NCI-H146 treated with DMSO at 0.1 percent for 48 hours (cell line): ENCODE data around the gene PPIL1.

Experiments
- DNase-seq: peaks from one replicate; lab custom pipeline; 2025; ENCODE audit not compliant: unreplicated experiment; lab: John Stamatoyannopoulos, UW

Gene PPIL1

DNA sequence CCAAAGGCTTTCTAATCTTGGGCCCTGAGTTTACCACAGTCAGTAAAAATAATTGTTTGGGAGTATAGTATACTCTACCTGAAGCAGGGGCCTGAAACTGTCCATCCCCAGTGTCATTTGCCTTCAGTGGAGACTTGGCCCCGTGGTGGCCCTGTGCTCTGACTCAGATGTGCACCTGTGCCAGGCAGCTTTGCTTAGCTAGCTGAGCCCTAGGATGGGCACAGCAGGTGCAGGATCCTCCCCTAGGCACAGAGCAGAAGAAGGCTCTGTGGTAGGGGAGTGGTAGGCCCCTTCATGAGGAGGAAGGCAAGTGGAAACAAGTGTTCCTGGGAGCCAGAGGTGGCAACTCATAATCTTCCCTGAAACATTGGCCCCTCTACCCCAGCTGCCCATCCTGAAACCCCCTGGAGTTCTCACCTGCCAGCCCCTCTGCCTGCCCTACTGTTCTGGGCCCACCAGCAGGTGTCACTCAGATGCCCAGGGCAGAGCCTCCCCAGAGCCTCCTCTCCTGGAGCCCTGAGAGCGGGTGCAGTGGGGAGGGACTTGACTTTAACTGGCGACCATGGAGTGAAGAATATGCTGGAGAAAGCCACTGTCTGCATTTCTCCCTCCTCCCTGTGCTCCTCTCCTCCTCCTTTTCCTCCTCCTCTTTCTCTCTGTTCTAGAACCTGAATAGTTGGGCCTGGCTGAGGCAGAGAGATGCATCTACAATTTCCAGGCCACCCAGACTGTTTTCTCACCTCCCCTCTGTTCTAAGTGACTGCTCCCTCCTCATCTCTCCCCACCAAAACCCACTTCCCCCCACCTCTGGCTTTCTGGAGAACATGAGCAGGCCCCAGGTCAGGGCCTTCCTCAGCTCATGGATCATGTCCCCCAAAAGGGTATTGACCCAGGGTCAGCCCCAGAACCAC is 38.2 kb downstream of the PPIL1 start:
- no peak for DNase-seq

DNA sequence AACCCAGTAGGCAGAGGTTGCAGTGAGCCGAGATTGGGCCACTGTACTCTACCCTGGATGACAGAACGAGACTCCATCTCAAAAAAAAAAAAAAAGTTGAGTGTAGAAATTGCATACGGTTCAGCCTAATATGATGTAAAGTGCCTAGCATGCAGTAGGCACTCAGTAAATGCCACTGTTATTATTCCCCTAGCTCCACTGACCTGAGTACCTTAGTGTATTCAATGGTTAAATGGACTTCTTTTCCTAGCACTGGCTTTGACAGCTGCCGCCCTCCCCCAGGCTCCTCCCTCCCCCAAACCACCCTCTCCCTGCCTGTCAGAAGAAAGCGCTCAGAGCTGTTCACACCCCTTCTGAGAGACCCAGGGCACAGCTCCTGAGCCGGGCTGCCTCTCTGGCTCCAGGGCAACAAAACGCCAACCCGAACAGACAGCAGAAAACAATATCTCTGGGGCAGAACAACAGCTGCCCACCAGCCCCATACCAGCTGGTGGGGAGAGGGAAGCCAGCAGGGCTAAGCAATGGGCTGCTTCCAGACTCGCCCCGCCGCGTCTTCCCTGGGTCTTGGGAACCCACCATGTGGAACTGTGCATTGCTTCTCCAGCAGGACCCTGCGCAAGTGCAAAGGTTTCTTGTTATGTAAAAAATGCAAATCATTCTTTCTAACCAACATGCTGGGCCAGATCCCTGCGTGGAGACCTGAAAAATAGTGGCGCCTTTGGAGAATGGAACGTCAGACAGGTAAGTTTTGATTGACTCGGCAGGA is 39.8 kb downstream of the PPIL1 start:
- DNase-seq: no peak

DNA sequence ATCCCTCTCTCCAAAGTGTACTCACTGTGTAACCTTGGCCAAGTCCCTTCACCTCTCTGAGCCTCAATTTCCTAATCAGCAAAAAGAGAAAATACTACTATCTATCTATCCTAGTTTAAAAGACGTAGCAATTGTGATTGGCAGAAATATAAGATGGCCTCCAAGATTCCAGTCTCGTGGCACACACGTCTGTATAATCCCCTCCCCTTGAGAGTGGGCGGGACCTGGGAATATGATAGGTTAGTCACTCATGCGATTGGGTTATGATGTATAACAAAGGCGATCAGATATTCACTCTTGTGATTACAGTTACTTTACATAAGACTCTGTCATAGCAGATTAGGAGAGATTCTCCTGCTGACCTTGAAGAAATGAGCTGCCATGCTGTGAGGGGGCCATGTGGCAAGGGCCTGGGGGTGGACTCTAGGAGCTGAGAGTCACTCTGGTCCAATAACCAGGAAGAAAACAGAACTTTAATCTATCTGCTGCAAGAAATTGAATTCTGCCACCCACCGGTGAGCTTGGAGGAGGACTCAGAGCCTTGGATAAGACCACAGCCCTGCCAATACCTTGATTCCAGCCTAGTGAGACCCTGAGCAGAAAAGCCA is 41.3 kb downstream of the PPIL1 start:
- DNase-seq: no peak

DNA sequence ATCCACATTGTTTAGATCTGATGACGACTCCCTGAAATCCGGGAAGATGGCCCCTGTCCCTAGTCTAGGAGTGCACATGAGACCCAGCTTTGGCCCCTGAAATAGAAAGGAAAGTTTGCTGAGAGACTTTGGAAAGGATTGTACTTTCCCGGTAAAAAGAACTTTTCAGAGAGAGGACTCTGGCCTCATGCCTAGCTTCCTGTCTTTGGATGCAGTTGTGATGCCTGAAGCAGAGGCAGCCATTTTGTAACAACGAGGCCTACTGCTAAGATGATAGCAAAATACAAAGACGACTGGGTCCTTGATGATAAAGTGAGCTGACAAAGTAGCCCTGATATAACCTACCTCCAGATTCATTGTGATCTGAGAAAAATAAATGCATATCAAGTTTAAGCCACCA is 42.3 kb downstream of the PPIL1 start:
- no peak for DNase-seq

DNA sequence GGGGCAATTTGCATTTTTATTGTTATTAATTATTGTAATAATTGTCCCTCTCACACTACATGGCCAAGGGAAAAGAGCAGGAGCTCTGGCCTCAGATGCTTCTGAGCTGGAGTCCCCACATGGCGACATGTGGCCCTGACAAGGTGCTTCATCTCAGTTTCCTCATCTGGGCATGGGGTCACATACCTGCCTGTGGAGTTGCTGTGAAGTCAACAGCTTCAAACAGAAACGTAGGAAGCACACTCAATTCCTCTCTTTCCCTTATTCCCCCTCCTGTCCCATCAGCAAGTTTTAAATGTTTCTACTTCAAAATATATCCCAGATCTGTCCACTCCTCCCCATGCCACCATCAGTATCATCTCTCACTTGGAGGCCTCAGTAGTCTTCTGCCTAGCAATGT is 44.0 kb downstream of the PPIL1 start:
- no peak for DNase-seq

DNA sequence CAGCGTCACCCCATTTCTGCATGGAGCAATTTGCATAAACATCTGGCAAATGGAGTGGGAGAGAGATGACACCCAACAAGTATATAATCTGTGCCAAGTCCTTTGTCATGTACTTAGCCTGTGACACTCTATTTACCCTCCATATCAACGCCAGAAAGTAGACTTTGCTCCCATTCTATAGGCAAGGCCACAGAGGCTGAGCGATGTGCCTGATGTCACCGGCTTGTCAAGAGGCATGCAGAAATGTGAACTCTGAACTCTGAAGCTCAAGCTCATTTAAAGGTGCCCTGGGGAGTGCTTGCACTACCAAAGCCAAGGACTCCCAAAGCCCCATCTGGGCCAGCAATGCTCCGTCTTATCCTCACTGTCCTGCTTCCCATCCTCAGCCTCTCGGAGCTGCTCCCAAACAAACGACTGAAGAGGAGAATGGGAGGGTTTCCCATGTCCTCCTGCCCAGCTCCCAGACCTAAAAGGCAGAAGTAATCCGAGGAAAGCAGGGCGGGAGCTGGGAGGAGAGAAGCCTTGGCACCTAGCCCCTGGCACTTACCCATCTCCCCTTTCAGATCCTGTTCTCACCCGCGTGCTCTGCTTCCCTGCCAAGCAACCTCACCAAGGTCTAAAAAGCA is 44.6 kb downstream of the PPIL1 start:
- no peak for DNase-seq

DNA sequence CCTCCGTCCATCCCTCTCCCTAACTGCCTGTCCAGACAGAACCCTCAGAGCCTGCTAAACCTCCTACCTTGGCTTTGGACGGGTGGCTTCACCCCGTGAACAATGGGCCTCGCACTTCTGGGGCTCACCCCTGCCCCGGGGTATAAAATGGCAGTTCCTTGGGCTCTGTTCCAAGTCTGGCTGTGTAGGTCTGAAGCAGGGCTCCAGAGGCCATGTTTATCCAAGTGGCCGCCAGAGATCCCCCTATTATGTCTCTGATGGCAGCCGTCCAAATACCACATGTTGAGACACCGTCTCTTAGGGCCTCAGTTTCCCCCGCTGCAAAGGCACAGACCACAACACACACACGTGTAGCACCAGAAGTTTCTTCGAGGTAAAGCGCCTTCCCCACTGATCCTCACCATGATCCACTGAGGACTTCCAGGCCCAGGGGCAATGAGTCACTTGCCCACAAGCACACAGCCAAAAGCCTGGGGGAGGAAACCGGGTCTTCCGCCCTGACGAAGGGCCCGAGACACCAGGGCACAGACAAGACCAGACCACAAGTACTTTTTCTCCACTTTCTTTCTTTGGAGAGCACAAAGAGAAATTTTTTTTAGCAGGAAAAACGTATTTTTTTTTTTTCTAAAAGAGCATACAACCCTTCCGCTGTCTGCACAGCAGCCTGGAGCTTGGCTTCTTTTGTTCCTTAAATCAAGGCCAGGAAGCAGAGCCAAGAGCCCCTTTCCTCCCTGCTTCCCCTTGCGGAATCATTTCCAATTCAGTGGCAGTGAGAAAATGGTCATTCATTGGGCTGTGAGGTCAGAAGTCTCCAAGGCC is 47.1 kb downstream of the PPIL1 start:
- DNase-seq: no peak

DNA sequence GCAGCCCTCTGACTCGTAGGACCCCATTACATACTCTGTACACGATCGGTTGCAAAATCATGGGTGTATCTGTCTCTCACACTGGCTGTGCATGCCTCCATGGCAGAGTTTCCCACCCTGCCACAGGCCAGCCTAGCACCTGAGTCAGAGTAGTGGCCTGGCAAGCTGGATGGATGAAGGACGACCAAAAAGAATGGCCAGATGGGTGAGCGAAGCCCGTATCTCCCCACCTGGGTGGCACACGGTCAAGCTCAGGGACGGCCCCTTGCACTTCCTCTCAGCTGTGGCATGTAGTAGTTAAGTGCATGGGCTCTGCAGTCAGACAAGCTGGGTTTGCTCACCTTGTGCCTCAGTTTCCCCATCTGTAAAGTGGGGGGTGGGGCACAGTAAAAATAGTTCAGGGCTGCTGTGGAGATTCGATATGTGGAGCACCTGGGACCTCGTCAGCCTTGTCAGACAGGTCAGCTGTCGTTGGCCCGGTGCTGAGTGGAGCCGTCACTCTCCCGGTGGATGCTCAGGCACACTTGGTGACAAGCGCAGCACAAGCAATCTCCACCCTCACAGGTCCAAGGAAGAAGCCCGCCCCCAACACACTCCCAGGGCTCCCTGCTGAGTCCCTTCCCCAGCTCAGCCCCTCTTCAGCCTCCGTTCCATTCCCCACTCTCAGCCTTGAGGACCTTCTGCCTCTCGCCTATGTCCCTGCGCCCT is 47.9 kb downstream of the PPIL1 start:
- DNase-seq: no peak

DNA sequence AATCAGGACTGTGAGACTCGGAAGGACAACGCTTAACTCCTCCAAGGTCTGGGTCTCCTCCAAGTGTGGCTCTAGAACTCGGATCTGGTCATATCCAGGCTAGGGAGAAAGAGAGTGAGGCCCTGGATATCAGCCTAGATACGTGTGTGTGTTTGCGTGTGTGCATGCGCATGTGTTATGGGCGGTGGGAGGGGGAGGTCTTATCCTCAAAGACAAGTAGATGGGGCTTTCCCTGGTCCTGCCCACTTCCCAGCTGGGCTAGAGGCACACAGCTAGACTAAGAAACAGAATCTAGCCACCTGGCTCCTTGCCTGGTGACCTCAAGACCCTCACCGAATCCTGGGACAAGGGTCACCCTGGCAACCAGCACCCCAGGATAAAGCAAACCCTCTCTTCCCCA is 48.6 kb downstream of the PPIL1 start:
- DNase-seq: no peak

DNA sequence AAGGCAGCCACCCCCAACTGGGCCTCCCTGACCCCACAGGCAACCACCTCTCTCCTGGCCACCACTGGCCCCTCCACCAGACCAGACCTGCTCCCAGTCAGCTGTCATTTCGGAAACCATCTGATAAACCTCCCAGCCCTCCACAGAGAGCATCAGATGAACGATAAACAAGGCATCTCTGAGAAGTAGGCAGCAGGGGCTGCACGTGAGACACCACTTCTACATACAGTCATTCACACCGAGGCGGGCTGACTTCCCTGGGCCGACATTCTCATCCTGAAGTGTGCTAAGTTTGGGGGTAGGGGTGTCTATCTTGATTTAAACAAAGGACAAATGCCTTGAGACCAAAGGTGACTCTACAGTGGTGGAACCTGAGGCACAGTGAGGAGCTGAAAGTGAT is 49.2 kb downstream of the PPIL1 start:
- no peak for DNase-seq

DNA sequence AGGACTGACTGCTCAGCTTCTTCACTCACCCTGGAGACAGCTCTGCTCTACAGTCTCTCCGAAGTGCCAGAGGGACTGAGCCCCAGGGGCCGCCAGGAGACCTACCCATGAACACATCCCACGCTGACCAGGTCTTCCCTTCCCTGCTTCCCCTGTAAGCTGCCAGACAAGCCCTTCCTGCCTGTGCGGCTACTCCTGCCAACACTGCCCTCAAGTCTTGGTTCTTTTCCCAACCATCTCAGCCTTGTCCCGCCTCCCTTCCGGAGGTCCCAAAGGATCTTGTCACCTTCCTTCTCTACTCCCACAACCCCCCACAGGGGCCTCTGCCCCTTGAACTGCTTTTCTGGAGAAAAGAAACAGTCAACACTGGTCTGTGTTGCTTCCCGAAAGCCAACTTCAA is 50.4 kb downstream of the PPIL1 start:
- DNase-seq: no peak

DNA sequence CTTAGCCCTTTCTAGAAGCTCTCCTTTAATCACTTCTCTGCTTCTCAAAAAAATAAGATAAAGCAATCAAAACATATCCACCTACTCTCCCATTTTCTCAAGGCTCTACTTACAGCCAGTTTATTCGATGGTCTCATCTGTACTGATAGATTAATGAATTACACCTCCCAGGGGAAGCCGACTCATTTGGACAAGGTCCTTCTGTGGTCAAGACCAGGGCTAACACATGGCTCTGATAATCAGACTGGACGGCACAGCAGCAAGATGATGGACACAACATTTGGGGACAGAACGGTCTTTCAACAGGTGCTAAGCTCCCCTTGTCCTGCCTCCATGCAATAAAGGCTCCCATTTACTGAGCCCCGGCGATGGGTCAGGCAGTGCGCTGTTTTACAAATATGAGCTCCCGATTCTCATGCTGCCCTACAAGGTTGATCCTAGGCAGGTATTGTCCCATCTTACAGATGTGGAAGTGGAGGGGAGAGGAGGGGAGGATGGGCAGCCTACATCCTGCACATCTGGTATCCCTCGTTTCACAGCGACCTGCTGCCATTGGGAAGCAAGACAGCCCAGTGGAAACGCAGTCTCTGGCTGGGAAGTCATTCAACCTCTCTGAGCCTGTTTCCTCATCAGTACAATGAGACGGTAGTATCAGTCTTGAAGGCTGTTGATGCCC is 51.0 kb downstream of the PPIL1 start:
- no peak for DNase-seq

DNA sequence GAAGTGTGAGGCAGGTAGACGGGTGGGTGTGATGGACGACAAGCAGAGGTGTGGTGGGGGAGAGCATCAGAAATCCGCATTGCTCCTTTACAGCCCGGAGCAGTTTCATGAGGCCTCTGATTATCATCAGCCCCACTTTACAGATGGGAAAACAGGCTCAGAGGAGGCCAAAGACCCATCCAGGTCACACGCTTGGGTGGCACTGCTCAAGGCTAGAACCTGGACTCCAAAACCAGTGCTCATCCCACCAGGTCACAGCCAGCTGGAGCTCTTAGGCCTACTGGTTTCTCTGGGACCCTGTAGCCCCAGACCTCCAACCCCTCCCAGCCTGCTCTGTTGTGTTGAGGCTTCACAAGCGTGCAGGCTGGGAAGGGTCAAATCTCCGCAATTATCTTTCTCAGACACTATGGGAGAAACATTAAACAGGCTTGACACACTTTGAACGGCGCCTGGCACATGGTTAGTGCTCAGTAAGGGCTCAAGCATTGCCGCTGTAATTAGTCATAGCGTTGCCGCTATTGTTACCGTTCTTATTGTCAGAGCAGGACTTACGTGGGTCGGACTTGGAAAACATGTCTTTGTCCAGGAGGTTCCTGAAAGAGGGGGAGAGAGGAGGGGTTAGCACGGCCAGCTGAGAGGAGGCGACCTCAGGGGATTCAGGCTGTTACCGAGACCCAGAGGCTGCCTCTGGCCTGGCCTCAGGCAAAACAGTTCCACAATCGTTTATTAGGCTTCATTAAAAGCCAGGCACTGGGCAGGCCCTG is 51.9 kb downstream of the PPIL1 start:
- peak; percentile 73 for DNase-seq

DNA sequence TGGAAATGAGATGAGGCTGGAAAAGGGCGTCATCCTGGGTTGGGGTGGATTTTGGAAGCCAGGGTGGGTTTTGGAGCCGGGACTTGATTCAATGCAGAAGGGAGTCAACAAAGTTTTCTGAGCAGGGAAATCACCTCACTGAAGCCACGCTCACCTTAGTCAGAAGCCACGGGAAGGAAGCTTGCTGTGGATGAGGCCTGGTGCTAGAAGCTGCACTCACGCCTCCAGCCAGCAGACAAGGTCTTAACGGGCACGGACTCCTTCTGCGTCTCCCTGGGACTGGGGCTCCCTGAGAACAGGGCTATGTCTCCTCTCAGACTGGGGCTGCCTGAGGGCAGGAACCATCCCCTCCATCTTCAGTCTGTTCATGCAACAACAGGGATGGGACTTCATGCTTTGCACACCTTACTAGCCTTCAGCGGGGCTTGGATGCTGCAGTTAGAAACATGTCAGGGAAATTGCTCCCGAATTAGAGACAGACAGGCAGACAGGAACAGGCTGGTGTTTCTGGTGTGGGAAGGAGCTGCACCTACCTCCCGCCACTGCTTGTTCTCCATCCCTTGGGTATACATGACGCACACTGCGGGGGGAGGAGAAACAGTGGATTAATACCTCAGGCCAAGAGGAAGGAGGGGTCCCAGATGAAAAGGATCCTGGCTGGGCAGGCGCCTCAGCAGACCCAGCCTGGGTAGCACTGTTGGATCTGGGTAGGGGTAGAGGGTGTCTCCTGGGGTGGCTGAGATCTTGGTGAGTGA is 52.8 kb downstream of the PPIL1 start:
- no peak for DNase-seq

DNA sequence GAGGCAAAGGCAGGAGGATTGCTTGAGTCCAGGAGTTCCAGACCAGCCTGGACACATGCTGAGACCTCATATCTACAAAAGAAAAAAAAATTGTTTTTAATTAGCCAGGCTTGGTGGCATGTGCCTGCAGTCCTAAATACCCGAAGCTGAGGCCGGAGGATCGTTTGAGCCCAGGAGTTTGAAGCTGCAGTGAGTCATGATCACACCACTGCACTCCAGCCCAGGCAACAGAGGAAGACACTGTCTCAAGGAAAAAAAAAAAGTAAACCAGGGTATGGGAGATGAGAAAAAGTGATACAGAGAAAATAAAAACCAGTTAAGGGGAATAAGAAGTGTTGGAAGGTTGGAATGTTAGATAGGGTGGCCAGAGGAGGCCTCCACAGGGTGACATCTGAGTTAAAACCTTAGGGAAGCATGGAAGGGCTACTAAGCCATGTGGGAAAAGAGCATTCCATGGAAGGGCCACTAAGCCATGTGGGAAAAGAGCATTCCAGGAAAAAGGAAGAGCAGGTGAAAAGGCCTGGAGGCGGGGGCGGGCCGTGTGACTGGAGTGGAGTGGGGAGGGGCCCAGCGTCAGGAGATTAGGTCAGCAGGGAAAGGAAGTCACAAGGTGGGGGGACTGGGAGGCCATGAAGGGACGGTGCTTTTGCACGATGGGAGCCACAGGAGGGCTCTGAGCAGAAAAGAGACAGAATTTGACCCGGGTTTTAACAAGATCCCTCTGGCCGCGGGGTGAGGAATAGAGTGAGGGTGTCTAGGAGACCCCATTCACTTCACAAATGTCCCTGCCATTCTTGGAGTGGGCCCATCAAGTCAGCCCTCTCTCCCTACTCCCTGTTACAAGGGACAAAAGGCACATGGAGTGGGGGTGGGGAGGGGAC is 53.7 kb downstream of the PPIL1 start:
- DNase-seq: no peak

DNA sequence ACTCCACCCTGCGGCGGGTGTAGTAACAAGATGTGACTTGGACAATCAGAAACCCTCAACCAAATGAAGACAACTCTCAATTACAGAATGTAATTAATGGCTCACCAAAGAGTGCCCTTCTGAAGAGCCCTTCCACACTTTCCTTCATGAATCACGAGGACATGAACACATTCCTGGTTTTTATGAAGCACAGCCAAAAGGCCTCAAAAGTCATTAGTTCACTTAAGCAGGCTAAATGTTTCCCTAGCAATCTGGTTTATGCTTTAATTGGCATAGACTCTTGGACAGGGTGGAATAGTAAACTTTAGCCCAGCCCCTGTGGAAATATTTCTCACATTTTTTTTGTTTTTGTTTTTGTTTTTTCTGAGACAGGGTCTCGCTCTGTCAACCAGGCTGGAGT is 55.8 kb downstream of the PPIL1 start:
- DNase-seq: no peak

DNA sequence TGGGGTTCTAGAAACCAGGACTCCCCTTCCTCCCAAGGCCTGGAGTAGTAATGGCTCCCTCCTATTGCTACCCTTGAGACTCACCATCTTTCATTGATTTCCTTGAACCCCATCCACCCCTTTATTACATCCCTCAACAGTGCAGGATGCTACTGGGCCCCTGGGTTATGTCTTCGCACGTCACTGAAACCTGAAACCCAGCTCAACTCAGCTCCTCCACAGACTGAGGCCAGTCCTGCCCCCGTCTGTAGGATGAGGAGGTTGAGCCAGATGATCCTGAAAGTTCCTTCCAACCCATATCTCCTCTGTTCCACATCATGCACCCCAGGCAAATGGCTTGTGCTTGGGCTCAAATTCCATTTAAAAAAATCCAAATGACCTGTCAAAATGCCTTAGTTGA is 56.8 kb downstream of the PPIL1 start:
- no peak for DNase-seq
